Upper lobe of left lung (tissue), 6 donors: ENCODE measurements around the gene KLK13. TPM values are rescaled to one million over a fixed set of nuclear protein-coding genes. Genes with fewer than 3 reads are reported as not detected.
A peak's percentile ranks its signal among the peaks of the same experiment; 100 is the strongest.

Experiments
- ATAC-seq, 2 donors: fragments of 200-7000 bp; cut with Tn5 transposase; one replicate each; pipeline ENCODE4 v1.9.1; 2022; ENCODE audit warnings: mild to moderate bottlenecking in 2 of 2, moderate library complexity in 2 of 2; ENCODE audit not compliant: low FRiP score in 2 of 2
- DNase-seq, 2 donors: peaks; one replicate each; pipeline ENCODE4 v3.0.0-alpha.2; 2019 to 2020
- H3K27ac ChIP-seq, 4 donors: fragments of 200-600 bp; sonication (generic); one replicate each; pipeline ENCODE4 v1.5.1; 2016 to 2019
- H3K27me3 ChIP-seq, 4 donors: fragments of 200-600 bp; sonication (generic); one replicate each; pipeline ENCODE4 v1.5.1; 2017 to 2019
- H3K36me3 ChIP-seq, 4 donors: fragments of 200-600 bp; sonication (generic); one replicate each; pipeline ENCODE4 v1.5.1; 2016 to 2019
- H3K4me1 ChIP-seq, 4 donors: fragments of 200-600 bp; sonication (generic); one replicate each; pipeline ENCODE4 v1.5.1; 2018 to 2019
- H3K4me3 ChIP-seq, 4 donors: fragments of 200-600 bp; sonication (generic); one replicate each; pipeline ENCODE4 v1.5.1; 2017 to 2019; ENCODE audit warnings: mild to moderate bottlenecking in 2 of 4, moderate library complexity in 1 of 4
- H3K9me3 ChIP-seq, 4 donors: fragments of 200-600 bp; sonication (generic); one replicate each; pipeline ENCODE4 v1.5.1; 2018 to 2019
- CTCF ChIP-seq, 6 experiments: fragments of 450-650 bp in 4 of 6; fragments of 200-600 bp in 2 of 6; sonication (generic) in 2 of 6; IDR thresholded peaks; one replicate each; pipeline ENCODE4 v1.5.1; 2016 to 2019; ENCODE audit warnings: antibody characterized with exemption in 6 of 6
- EP300 ChIP-seq, 4 donors: sonication (generic); formaldehyde crosslinking; IDR thresholded peaks; one replicate each; pipeline ENCODE4 v1.5.1; 2017; ENCODE audit warnings: antibody characterized with exemption in 4 of 4, control low read depth in 2 of 4
- POLR2A ChIP-seq, 4 donors: fragments of 450-650 bp; IDR thresholded peaks; one replicate each; pipeline ENCODE4 v1.5.1; 2016 to 2017; ENCODE audit warnings: antibody characterized with exemption in 4 of 4, mild to moderate bottlenecking in 2 of 4
- POLR2AphosphoS5 ChIP-seq, 2 donors: sonication (generic); formaldehyde crosslinking; IDR thresholded peaks; one replicate each; pipeline ENCODE4 v1.5.1; 2017; ENCODE audit warnings: antibody characterized with exemption in 2 of 2
- WGBS, 2 donors: methylation state at CpG; one replicate each; pipeline ENCODE4 v1.1.5; 2017 to 2018; 5-methylcytosine and 5-hydroxymethylcytosine counted together
- total RNA-seq, 6 donors: library from RNA; depleted of rRNA in 4 of 6; stranded (reverse); fragments of >200 nt in 4 of 6; gene quantifications; one replicate each; pipeline versions ENCODE4 v1.1.0 to v1.2.1, GENCODE V29; 2016 to 2021
- donor health status: DM: no; HTN: no; CAD: no; lungs with moderate emphysema.
- donor health status: DM: no; HTN: yes; CAD: no; lungs with severe emphysema.

Gene KLK13
- total RNA-seq, 6 donors from 2014 or later: 0.54 to 24.1 (median 1.9) TPM; not detected in 2

- TF ChIP-seq POLR2AphosphoS5 (IDR thresholded peaks at IDR 0.05) (no peak), POLR2A (IDR thresholded peaks at IDR 0.05) (no peak), CTCF (IDR thresholded peaks at IDR 0.05) (no peak), EP300 (IDR thresholded peaks at IDR 0.05) (no peak)
- DNase-seq (peak in 1 of 2 donors; percentile 32), ATAC-seq (no peak)
- Histone ChIP-seq H3K27ac (peak within 1 kb of the TSS; percentile 37 to 74 (median 53)), H3K4me3 (peak within 1 kb of the TSS; percentile 13 to 48 (median 34)), H3K9me3 (no peaks in the 10 kb centered on the region), H3K36me3 (no peaks in the 10 kb centered on the region), H3K27me3 (peaks cover 0 to 27% (median 12%) of the 10 kb centered on the region in 4 donors), H3K4me1 (peaks cover 8 to 39% (median 20%) of the 10 kb centered on the region in 4 donors)
- 0 to 5% methylated on average over 3 to 10 of the region's 14 CpGs for WGBS, 2 donors
Measured at GRCh38 chr19:51019544-51019925, 45.4 kb downstream of the KLK13 start, which contains the start of gene KLK10. Gene KLK10, minus strand, starts transcription at chr19:51019709. Its CDS starts 579 bp downstream, at chr19:51019130.

GRCh38 chr19:51018745-51019543 is 45.9 kb downstream of the KLK13 start:
- Histone ChIP-seq H3K4me1 (peaks cover 8 to 39% (median 20%) of the 10 kb centered on the region in 4 donors), H3K27me3 (peaks cover 0 to 27% (median 12%) of the 10 kb centered on the region in 4 donors), H3K27ac (peak overlapping the region; percentile 37 to 74 (median 53)), H3K4me3 (peak overlapping the region; percentile 13 to 48 (median 34)), H3K9me3 (no peaks in the 10 kb centered on the region), H3K36me3 (no peaks in the 10 kb centered on the region)
- ATAC-seq (peak; percentile 18 to 66), DNase-seq (peak; percentile 26 to 81)
- 1 to 5% methylated on average over 14 to 35 of the region's 68 CpGs for WGBS, 2 donors
- TF ChIP-seq EP300 (IDR thresholded peaks at IDR 0.05): no peak
- no peak for TF ChIP-seq CTCF (IDR thresholded peaks at IDR 0.05)
- TF ChIP-seq POLR2A (IDR thresholded peaks at IDR 0.05): peak in 1 of 4 donors; percentile 24
- no peak for TF ChIP-seq POLR2AphosphoS5 (IDR thresholded peaks at IDR 0.05)

GRCh38 chr19:51016798-51017683 is 47.9 kb downstream of the KLK13 start:
- DNase-seq: peak; percentile 26 to 84
- H3K4me1 ChIP-seq: peaks cover 8 to 39% (median 20%) of the 10 kb centered on the region in 4 donors
- TF ChIP-seq POLR2A (IDR thresholded peaks at IDR 0.05) (no peak), POLR2AphosphoS5 (IDR thresholded peaks at IDR 0.05) (no peak), CTCF (IDR thresholded peaks at IDR 0.05) (peak; percentile 32 to 81 (median 66))
- peaks cover 0 to 27% (median 12%) of the 10 kb centered on the region in 4 donors for H3K27me3 ChIP-seq
- peak overlapping the region in 3 of 4 donors; percentile 15 to 36 (median 32) for H3K4me3 ChIP-seq
- ATAC-seq: peak in 1 of 2 donors; percentile 69
- H3K36me3 ChIP-seq: no peaks in the 10 kb centered on the region
- H3K27ac ChIP-seq: no peak overlapping the region
- WGBS, 2 donors: 3% methylated on average over 44 to 64 of the region's 68 CpGs
- no peaks in the 10 kb centered on the region for H3K9me3 ChIP-seq

- Histone ChIP-seq H3K4me3 (no peak overlapping the region), H3K4me1 (peaks cover 8 to 38% (median 20%) of the 10 kb centered on the region in 4 donors), H3K9me3 (no peaks in the 10 kb centered on the region), H3K36me3 (no peaks in the 10 kb centered on the region), H3K27ac (no peak overlapping the region), H3K27me3 (peaks cover 0 to 27% (median 12%) of the 10 kb centered on the region in 4 donors)
- TF ChIP-seq CTCF (IDR thresholded peaks at IDR 0.05) (no peak), EP300 (IDR thresholded peaks at IDR 0.05) (no peak), POLR2A (IDR thresholded peaks at IDR 0.05) (no peak), POLR2AphosphoS5 (IDR thresholded peaks at IDR 0.05) (no peak)
- no peak for ATAC-seq
- DNase-seq: no peak
- WGBS, 2 donors: 79 to 84% methylated on average over 8 to 19 of the region's 19 CpGs
Measured at GRCh38 chr19:51015691-51016267, 49.1 kb downstream of the KLK13 start.
